Forelimb muscle (tissue), 1 donor: ENCODE data around the gene CXorf49. TPM values are rescaled to one million over a fixed set of nuclear protein-coding genes. Genes with fewer than 3 reads are reported as not detected.
"Not testable (repeated sequence)": the region's sequence is repeated elsewhere in the genome, so short reads cannot be mapped to it uniquely, and the experiment has no call there.

ENCODE experiments used
- DNase-seq: peaks from one replicate; pipeline ENCODE4 v3.0.0-alpha.2; 2013; ENCODE audit warnings: low read depth
- polyA plus RNA-seq: library from polyadenylated mRNA; unstranded; fragments of 120-200 nt; gene quantifications from one replicate; pipeline ENCODE4 v1.2.1, GENCODE V29; 2013; ENCODE audit not compliant: insufficient read length

The CXorf49 gene
- not detected for polyA plus RNA-seq

DNA sequence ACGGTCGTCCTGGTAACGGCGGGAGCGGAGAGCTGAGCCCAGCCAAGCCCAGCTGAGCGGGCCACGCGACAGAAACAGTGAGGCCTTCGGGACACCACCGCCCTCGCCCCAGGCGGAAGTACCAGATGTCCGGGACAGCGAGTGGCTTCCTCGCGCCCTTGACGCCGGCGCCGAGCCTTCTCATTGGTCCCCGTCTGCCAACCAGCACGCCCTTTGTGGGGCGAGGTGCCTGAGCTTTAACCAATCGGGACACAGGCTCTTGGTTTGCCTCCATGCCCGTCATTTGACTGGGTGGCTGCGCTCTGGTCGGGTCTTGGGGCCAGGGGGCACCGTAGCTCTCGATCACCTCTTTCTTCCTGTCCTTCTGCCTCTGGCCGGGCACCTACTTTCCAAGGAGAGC, at the start of gene CXorf49:
Gene CXorf49, minus strand, starts transcription at position 101 of the 400 bp plus-strand sequence. CDS start 134 bp downstream, outside the sequence.
- DNase-seq = not testable (repeated sequence)

DNA sequence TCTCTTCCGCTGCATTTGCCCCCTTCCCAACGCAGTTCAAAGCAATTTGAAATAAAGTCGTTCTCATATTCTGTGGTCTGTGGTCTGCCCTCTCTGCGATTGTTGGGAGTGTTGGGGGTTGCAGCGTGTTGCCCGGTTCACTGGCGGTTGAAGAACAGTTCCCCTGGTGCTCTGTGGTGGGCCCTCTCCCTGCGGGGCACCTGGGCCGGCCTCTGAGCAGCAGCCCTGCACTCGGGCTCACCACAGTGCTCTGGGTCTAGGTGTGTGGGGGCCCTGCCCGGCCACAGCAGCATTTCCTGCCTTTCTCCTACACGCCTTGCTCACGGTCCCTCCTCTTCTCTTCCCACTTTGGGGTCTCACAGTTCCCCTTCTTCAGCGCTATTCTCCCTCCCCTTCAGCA, 49.0 kb upstream of the CXorf49 start:
- not testable (repeated sequence) for DNase-seq

DNA sequence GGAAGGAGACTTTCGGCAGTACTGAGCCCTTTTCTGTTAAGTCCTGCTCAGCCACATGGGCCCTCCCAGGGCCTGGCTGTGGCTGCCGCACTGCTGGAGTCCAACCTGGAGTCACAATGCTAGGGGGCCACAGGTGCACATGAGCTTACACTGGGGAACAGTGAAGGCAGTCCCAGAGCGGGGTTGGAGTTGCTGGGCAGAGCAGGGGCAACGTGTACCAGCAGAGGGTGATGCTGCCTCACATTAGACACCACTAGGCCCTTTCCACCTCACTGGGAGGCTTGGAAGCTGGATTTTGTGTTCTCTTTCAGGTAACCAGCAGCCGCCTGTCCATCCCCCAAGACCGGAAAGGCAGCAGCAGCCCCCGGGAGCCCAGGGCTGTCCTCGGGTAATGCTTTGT, 47.5 kb upstream of the CXorf49 start:
- not testable (repeated sequence) for DNase-seq

GRCh38 chrX:71764832-71765231, 46.7 kb upstream of the CXorf49 start:
- DNase-seq = not testable (repeated sequence)

DNA sequence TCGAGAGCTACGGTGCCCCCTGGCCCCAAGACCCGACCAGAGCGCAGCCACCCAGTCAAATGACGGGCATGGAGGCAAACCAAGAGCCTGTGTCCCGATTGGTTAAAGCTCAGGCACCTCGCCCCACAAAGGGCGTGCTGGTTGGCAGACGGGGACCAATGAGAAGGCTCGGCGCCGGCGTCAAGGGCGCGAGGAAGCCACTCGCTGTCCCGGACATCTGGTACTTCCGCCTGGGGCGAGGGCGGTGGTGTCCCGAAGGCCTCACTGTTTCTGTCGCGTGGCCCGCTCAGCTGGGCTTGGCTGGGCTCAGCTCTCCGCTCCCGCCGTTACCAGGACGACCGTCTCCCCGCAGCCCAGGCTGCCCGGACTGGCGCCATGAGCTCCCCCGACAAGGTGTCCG, 45.0 kb upstream of the CXorf49 start, which contains the start of gene CXorf49B:
Gene CXorf49B, plus strand, starts transcription at position 301 of the 400 bp plus-strand sequence. Its CDS starts 75 bp downstream, at position 376.
- DNase-seq = not testable (repeated sequence)

GRCh38 chrX:71760688-71761281, 42.7 kb upstream of the CXorf49 start:
- DNase-seq = not testable (repeated sequence)

GRCh38 chrX:71720289-71720886, 2.3 kb upstream of the CXorf49 start:
- not testable (repeated sequence) for DNase-seq

- not testable (repeated sequence) for DNase-seq
These were observed 1.1 kb upstream of the CXorf49 start for GRCh38 chrX:71719195-71719594.

DNA sequence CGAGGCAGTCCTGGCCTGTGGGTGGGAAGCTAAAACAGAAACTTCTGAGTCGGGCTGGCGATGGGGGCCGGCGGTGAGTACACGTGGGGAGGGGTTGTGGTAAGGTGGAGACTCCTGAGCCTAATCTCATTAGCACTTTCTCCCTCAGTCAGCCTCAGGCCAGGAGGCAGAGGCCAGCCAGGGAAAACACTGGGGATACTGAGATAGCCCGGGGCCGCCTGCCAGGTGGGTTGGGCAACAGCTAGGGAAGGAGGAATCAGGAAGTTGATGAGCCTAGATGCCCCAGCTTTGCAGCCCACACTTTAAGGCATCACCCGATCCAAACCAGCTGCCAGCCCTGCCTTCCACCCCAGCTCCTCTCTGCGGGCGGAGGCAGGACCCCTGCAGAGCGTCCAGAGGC, 1.8 kb downstream of the CXorf49 start:
- not testable (repeated sequence) for DNase-seq

GRCh38 chrX:71715551-71715950, 2.5 kb downstream of the CXorf49 start:
- not testable (repeated sequence) for DNase-seq

DNA sequence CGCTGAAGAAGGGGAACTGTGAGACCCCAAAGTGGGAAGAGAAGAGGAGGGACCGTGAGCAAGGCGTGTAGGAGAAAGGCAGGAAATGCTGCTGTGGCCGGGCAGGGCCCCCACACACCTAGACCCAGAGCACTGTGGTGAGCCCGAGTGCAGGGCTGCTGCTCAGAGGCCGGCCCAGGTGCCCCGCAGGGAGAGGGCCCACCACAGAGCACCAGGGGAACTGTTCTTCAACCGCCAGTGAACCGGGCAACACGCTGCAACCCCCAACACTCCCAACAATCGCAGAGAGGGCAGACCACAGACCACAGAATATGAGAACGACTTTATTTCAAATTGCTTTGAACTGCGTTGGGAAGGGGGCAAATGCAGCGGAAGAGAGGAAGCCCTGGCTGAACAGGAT, 4.0 kb downstream of the CXorf49 start:
- DNase-seq = not testable (repeated sequence)

- not testable (repeated sequence) for DNase-seq
These were observed 15.2 kb downstream of the CXorf49 start for GRCh38 chrX:71702853-71703252.

GRCh38 chrX:71699023-71699344, 19.1 kb downstream of the CXorf49 start:
- DNase-seq = not testable (repeated sequence)

DNA sequence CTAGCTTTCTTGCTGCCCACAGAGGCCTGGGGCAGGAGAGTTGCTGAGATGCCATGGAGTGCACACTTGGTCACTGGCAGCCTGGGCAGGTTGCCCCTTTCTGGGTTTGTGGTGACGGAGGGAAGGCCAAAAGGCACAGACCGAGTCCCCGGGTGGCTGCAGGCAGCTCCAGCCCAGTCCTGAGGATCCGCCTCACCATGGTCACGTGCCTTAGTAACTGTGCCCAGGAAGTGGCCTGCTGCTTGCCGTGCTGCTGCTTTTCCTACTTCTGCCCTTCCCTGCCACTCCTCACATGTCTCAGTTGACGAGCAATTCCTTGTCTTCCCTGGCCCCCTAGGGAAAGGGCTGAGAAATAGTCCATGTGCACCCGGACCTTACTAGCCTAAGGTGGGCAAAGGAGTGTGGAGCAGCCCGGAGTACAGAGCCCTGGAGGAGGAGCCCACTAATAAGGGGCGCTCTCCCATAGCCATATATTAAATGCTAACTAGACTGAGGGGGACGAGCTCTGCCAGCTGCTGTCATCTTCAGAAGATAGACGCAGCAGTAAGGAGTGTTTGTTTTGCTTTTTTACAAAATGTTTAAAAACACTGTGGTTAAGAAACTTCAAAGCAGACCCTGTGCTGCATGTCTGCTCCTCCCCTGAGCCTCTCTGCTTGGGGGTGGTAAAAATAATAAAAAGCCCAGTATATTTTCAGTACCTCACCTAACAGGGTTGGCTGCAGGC, 19.6 kb downstream of the CXorf49 start:
- not testable (repeated sequence) for DNase-seq

DNA sequence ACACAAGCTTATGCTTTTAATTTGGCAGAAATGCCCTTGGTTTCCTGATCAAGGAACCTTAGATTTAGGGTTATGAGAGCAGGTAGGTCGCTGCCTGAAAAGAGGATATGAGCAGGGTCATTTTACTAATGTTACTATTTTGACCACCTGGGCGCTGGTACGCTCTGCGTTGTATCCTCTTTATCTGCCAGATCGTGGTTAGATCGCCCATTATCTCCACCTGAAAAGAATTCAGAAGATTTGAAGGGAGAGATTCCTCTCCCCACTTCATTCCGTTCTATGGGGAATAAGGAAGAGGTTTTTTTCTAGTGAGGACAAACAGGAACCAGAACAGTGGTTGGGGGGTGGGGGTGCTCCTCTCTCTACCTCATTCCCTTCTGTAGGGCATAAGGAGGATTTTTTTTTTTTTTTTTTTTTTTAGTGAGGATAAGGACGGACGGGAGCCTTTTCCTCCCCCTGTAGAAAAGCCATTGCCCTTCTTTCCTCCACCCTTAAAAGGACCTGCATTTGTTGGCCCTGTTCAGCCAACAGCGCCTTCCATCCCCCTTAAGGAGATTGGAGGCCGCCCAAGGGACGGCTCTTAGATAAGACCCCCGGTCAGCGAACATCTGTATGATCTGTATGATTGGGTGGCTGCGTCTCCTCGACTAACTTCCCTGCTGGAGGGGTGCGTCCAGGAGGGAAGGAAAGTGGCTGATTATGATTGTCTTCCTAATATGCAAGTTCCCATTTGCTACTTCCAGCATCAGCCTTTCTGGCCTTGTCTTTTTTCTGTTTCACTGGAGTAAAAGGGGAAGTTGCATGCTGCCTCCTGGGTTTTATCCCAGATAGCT, 20.4 kb downstream of the CXorf49 start:
- not testable (repeated sequence) for DNase-seq

DNA sequence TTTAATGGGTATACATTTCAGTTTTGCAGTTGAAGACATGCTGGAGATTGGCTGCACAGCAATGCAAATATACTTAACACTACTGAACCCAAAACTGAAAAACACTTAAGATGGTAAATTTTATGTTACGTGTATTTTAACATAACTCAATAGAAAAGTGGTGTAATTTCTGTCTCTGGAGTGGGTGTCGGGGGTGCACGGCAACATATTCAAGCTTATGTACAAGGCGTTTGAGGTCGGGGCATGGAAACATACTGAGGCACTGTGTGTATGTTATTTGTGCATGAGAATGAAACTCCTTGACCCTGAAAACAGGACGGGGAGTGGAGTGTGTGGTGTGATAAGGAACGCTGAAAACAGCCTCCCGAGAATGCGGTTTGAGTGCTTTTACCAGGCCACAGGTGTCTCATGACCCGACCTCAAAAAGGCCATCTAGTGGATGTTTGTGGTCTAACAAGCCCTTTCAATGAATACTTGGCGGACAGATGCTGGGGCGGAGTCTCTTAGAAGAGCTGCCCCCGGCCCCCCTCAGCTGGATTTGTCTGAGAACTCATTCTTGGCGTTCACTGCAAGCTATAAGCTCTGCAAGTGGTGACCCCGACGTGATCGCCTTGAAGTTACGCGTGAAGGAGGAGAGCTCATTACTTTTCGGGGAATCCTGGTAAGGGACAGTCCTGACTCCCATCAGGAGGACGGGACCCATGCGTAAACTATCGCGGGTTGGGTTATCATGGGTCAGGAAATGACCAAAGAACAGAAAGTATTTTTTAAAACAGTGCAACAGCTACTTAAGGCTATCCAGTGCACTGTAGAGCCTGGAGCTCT, 21.2 kb downstream of the CXorf49 start:
- not testable (repeated sequence) for DNase-seq

DNA sequence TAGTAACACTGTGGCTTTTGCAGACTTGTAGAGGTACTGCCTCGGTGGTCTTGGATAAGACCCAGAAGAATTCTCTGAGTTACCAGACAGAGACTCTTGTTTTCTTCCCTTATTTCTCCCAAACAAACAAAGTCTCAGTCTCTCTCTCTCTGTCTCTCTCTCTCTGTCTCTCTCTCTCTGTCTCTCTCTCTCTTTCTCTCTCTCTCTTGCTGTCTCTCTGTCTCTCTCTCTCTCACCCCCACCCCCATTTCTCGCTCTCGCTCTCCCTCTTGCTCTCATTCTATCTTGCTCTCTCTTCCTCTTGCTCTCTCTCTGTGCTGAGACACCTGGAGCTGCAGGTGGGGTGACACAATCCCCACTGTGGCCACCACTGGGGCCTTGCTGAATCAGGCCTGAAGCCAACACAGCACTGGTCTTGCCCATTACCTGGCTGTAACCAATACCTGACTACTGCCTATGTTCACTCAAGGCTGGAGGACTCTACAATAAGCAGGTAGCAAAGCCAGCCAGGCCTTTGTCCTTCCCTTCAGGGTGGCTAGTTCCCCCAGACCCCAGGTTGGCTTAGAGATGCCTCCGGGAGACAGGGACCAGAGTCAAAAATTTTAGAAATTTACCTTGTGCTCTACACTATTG, 38.4 kb downstream of the CXorf49 start:
- DNase-seq = no peak

GRCh38 chrX:71677195-71677594, 40.9 kb downstream of the CXorf49 start:
- not testable (repeated sequence) for DNase-seq

DNA sequence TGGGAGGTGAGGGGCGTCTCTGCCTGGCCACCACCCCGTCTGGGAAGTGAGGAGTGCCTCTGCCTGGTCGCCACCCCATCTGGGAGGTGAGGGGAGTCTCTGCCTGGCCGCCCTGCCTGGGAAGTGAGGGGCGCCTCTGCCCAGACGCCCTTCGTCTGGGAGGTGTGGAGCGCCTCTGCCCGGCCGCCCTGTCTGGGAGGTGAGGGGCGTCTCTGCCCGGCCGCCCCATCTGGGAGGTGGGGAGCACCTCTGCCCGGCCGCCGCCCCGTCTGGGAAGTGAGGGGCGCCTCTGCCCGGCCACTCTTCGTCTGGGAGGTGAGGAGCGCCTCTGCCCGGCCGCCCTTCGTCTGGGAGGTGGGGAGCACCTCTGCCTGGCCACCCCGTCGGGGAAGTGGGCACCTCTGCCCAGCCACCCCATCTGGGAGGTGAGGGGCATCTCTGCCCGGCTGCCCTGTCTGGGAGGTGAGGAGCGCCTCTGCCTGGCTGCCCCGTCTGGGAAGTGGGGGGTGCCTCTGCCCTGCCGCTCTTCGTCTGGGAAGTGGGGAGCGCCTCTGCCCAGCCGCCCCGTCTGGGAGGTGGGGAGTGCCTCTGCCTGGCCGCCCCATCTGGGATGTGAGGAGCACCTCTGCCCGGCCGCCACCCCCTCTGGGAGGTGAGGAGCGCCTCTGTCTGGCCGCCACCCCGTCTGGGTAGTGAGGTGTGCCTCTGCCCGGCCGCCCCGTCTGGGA, 41.9 kb downstream of the CXorf49 start:
- DNase-seq = not testable (repeated sequence)

GRCh38 chrX:71675636-71676035, 42.4 kb downstream of the CXorf49 start:
- not testable (repeated sequence) for DNase-seq
